ENCODE results near the gene DEFB131A. TPM values are rescaled to one million over a fixed set of nuclear protein-coding genes. Genes with fewer than 3 reads are reported as not detected.
"Not testable (repeated sequence)": the region's sequence is repeated elsewhere in the genome, so short reads cannot be mapped to it uniquely, and the experiment has no call there.

DEFB131A gene
- total and polyA plus RNA-seq, 5 donors: not detected

DNA sequence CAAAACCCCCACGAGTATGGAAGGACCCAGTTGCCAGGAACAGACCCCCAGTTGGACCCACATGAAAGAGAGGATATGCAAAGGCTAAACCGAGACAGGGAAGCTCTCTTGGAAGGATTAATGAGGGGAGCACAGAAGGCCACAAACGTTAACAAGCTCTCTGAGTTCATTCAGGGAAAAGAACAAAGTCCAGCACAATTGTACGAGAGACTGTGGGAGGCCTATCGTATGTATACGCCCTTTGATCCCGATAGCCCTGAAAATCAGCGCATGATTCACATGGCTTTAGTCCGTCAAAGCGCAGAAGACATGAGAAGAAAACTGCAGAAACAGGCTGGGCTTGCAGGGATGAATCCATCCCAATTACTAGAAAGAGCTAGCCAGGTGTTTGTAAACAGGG is 8.0 kb downstream of the DEFB131A start:
- intact Hi-C loops (cut with DNase I); H3K9me3 ChIP-seq (ENCODE audit: control insufficient read depth, low read length); H3K27ac ChIP-seq (ENCODE audit: low read length); H3K27me3 ChIP-seq (ENCODE audit: control insufficient read depth, insufficient read depth); H3K4me3 ChIP-seq (ENCODE audit: low read length); ATAC-seq; DNase-seq; H3K4me1 ChIP-seq (ENCODE audit: control insufficient read depth, insufficient read depth, low read length): not testable (repeated sequence)
- WGBS: 79% methylated on average over 10 of the region's 10 CpGs

DNA sequence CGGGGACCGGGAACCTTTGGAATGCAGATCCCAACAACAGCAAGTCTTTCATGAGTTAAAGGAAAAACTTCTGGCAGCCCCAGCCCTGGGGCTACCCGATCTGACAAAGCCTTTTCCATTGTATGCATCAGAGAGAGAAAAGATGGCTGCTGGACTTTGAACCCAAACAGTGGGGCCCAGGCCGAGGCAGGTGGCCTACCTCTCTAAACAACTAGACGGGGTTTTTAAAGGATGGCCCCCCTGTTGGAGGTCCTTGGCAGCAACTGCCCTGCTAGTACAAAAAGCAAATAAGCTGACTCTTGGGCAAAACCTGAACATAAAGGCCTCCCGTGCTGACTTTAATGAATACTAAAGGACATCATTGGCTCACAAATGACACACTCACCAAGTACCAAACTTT is 10.1 kb downstream of the DEFB131A start:
- not testable (repeated sequence) for H3K27ac ChIP-seq (ENCODE audit: low read length); DNase-seq; ATAC-seq; H3K27me3 ChIP-seq (ENCODE audit: control insufficient read depth, insufficient read depth); H3K9me3 ChIP-seq (ENCODE audit: control insufficient read depth, low read length); H3K4me1 ChIP-seq (ENCODE audit: control insufficient read depth, insufficient read depth, low read length); H3K4me3 ChIP-seq (ENCODE audit: low read length)
- 79% methylated on average over 6 of the region's 6 CpGs for WGBS
- intact Hi-C loops (cut with DNase I): loop anchor here in 1 of 4 donors (2.0 kb wide), 1 partner anchor 27 kb away; no protein-coding TSS in a partner anchor

GRCh38 chr4:9455046-9455445 is 10.8 kb downstream of the DEFB131A start:
- not testable (repeated sequence) for H3K9me3 ChIP-seq (ENCODE audit: control insufficient read depth, low read length); H3K4me3 ChIP-seq (ENCODE audit: low read length); H3K4me1 ChIP-seq (ENCODE audit: control insufficient read depth, insufficient read depth, low read length); ATAC-seq; H3K27ac ChIP-seq (ENCODE audit: low read length); H3K27me3 ChIP-seq (ENCODE audit: control insufficient read depth, insufficient read depth); DNase-seq
- intact Hi-C loops (cut with DNase I): loop anchor here in 1 of 4 donors (2.0 kb wide), 1 partner anchor 26 kb away; no protein-coding TSS in a partner anchor
- WGBS: 78% methylated on average over 5 of the region's 5 CpGs

GRCh38 chr4:9479466-9479865 is 35.3 kb downstream of the DEFB131A start:
- H3K4me1 ChIP-seq (ENCODE audit: control insufficient read depth, insufficient read depth, low read length); DNase-seq; H3K9me3 ChIP-seq (ENCODE audit: control insufficient read depth, low read length); intact Hi-C loops (cut with DNase I); H3K27me3 ChIP-seq (ENCODE audit: control insufficient read depth, insufficient read depth); H3K4me3 ChIP-seq (ENCODE audit: low read length); ATAC-seq; H3K27ac ChIP-seq (ENCODE audit: low read length): not testable (repeated sequence)
- 67% methylated on average over 8 of the region's 8 CpGs for WGBS

DNA sequence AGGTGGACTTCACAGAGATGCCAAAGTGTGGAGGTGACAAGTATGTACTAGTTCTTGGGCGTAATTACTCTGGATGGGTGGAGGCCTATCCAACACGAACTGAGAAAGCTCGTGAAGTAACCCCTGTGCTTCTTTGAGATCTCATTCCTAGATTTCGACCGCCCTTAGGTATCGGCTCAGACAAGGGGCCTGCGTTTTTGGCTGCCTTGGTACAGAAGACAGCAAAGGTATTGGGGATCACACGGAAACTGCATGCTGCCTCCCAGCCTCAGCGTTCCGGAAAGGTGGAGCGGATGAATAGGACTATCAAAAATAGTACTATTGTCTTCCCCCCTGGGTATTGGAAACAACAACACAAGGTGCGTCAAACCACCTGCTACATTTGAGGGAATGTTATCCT is 35.9 kb downstream of the DEFB131A start:
- ATAC-seq; H3K27ac ChIP-seq (ENCODE audit: low read length); H3K4me1 ChIP-seq (ENCODE audit: control insufficient read depth, insufficient read depth, low read length); H3K9me3 ChIP-seq (ENCODE audit: control insufficient read depth, low read length); H3K27me3 ChIP-seq (ENCODE audit: control insufficient read depth, insufficient read depth); H3K4me3 ChIP-seq (ENCODE audit: low read length); DNase-seq: not testable (repeated sequence)
- 86% methylated on average over 12 of the region's 12 CpGs for WGBS
- intact Hi-C loops (cut with DNase I): loop anchor here in 1 of 4 donors (2.0 kb wide), 1 partner anchor 25 kb away; no protein-coding TSS in a partner anchor

DNA sequence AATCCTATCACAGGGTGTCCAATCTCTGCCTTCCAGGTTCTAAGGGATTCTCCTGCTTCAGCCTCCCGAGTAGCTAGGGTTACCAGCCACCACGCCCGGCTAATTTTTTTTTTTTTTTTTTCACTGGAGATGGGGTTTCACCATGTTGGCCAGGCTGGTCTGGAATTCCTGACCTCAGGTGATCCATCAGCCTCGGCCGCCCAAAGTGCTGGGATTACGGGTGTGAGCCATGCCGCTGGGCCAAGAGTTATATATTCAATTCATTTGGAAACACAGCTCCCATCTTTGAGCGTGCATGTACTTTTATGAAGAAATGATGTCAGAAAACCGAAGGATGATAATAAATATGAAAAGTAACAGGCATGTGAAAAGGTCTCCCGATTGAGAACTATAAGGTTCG is 38.7 kb downstream of the DEFB131A start:
- intact Hi-C loops (cut with DNase I); H3K4me3 ChIP-seq (ENCODE audit: low read length); ATAC-seq; H3K27me3 ChIP-seq (ENCODE audit: control insufficient read depth, insufficient read depth); DNase-seq; H3K4me1 ChIP-seq (ENCODE audit: control insufficient read depth, insufficient read depth, low read length); H3K9me3 ChIP-seq (ENCODE audit: control insufficient read depth, low read length); H3K27ac ChIP-seq (ENCODE audit: low read length): not testable (repeated sequence)
- WGBS: 85% methylated on average over 11 of the region's 11 CpGs

DNA sequence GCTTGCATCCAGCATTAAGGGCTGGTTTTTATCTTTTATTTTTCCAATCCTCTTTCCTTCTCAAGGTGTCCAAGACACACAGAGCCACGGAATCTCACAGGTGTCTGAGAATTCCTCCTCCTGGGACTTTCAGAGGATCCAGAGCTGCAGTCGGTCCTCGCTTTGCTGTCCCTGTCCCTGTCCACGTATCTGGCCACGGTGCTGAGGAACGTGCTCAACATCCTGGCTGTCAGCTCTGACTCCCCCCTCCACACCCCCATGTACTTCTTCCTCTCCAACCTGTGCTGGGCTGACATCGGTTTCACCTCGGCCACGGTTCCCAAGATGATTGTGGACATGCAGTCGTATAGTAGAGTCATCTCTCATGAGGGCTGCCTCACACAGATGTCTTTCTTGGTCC is 39.5 kb downstream of the DEFB131A start:
- intact Hi-C loops (cut with DNase I); H3K4me3 ChIP-seq (ENCODE audit: low read length); H3K27ac ChIP-seq (ENCODE audit: low read length); H3K27me3 ChIP-seq (ENCODE audit: control insufficient read depth, insufficient read depth); ATAC-seq; H3K9me3 ChIP-seq (ENCODE audit: control insufficient read depth, low read length); H3K4me1 ChIP-seq (ENCODE audit: control insufficient read depth, insufficient read depth, low read length); DNase-seq: not testable (repeated sequence)
- 82% methylated on average over 10 of the region's 10 CpGs for WGBS

DNA sequence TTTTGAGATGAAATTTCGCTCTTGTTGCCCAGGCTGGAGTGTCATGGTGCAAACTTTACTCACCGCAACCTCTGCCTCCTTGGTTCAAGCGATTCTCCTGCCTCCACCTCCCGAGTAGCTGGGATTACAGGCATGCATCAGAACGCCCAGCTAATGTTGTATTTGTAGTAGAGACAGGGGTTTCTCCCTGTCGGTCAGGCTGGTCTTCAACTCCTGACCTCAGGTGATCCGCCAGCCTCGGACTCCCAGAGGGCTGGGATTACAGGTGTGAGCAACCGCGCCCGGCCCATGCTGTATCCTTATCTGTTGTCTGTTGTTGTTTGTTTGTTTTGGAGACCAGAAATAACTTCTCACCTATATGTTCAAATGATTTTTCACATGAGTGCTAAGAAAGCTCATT is 42.7 kb downstream of the DEFB131A start:
- intact Hi-C loops (cut with DNase I); DNase-seq; H3K27ac ChIP-seq (ENCODE audit: low read length); ATAC-seq; H3K4me3 ChIP-seq (ENCODE audit: low read length); H3K9me3 ChIP-seq (ENCODE audit: control insufficient read depth, low read length); H3K27me3 ChIP-seq (ENCODE audit: control insufficient read depth, insufficient read depth); H3K4me1 ChIP-seq (ENCODE audit: control insufficient read depth, insufficient read depth, low read length): not testable (repeated sequence)
- 81% methylated on average over 11 of the region's 11 CpGs for whole genome bisulfite sequencing

GRCh38 chr4:9488796-9489195 is 44.6 kb downstream of the DEFB131A start:
- H3K27me3 ChIP-seq (ENCODE audit: control insufficient read depth, insufficient read depth); H3K27ac ChIP-seq (ENCODE audit: low read length); H3K9me3 ChIP-seq (ENCODE audit: control insufficient read depth, low read length); ATAC-seq; intact Hi-C loops (cut with DNase I); H3K4me3 ChIP-seq (ENCODE audit: low read length); DNase-seq; H3K4me1 ChIP-seq (ENCODE audit: control insufficient read depth, insufficient read depth, low read length): not testable (repeated sequence)
- WGBS: 85% methylated on average over 15 of the region's 15 CpGs

DNA sequence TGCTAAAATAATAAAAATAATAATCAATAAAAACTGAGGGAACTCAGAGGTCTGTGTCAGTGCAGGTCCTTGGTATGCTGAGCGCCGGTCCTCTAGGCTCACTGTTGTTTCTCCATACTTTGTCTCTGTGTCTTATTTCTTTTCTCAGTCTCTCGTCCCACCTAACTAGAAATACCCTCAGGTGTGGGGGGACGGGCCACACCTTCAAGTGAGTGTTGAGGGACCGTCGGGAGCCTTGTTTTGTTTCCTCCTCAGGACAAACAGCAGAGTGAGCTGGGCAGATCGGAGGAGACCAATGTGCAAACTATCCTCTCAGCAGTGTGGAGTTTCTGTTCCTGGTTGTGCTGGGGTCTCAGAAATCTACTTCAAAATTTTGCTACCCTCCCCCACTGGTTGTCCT is 46.3 kb downstream of the DEFB131A start:
- WGBS: 62% methylated on average over 7 of the region's 7 CpGs

DNA sequence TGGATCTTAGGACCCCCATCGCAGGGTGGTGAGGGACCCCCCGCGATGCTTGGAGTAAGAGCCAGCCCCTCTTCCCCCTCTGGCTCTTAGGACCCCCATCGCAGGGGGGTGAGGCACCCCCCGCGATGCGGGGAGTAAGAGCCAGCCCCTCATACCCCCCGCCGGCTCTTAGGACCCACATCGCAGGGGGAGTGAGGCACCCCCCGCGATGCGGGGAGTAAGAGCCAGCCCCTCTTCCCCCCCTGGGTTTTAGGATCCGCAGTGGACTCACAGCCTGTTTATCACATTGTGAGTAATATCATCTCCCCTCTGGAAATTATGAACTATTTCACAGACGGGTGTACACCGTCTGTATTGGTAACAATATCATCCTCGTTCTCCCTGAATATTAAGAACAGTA is 46.8 kb downstream of the DEFB131A start:
- H3K4me3 ChIP-seq (ENCODE audit: low read length); ATAC-seq; DNase-seq; H3K4me1 ChIP-seq (ENCODE audit: control insufficient read depth, insufficient read depth, low read length); intact Hi-C loops (cut with DNase I); H3K27ac ChIP-seq (ENCODE audit: low read length); H3K9me3 ChIP-seq (ENCODE audit: control insufficient read depth, low read length); H3K27me3 ChIP-seq (ENCODE audit: control insufficient read depth, insufficient read depth): not testable (repeated sequence)
- 77% methylated on average over 17 of the region's 17 CpGs for WGBS

More for the DNA sequence above, 46.3 kb downstream of the DEFB131A start:
- intact Hi-C loops (cut with DNase I); H3K4me3 ChIP-seq (ENCODE audit: low read length); ATAC-seq; H3K27me3 ChIP-seq (ENCODE audit: control insufficient read depth, insufficient read depth); H3K9me3 ChIP-seq (ENCODE audit: control insufficient read depth, low read length); H3K27ac ChIP-seq (ENCODE audit: low read length); DNase-seq; H3K4me1 ChIP-seq (ENCODE audit: control insufficient read depth, insufficient read depth, low read length): not testable (repeated sequence)

DNA sequence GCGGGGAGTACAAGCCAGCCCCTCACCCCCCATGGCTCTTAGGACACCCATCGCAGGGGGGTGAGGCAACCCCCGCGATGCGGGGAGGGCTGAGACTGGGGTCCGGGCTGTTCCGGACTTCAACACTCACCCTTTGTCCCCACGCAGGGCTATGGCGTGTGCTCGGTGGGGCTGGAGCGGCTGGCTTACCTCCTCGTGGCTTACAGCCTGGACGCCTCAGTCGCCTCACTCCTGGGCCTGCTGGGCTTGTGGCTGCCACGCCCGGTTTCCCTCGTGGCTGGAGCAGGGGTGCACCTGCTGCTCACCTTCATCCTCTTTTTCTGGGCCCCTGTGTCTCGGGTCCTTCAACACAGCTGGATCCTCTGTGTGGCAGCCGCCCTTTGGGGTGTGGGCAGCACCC is 49.4 kb downstream of the DEFB131A start:
- intact Hi-C loops (cut with DNase I); H3K4me1 ChIP-seq (ENCODE audit: control insufficient read depth, insufficient read depth, low read length); H3K4me3 ChIP-seq (ENCODE audit: low read length); ATAC-seq; DNase-seq; H3K9me3 ChIP-seq (ENCODE audit: control insufficient read depth, low read length); H3K27me3 ChIP-seq (ENCODE audit: control insufficient read depth, insufficient read depth); H3K27ac ChIP-seq (ENCODE audit: low read length): not testable (repeated sequence)
- WGBS: 77% methylated on average over 19 of the region's 19 CpGs

All from right cardiac atrium (tissue), 5 donors.